ENCODE data around the gene BCAS3. TPM values are rescaled to one million over a fixed set of nuclear protein-coding genes. Genes with fewer than 3 reads are reported as not detected.

The BCAS3 gene
- total RNA-seq, 1 experiment from 2014 or later = 9.3 TPM

GRCh38 chr17:61289408-61290385, 612.0 kb downstream of the BCAS3 start:
- no peak for DNase-seq (ENCODE audit: low read depth)

- peak; percentile 44 for DNase-seq (ENCODE audit: low read depth)
These were observed 614.0 kb downstream of the BCAS3 start for GRCh38 chr17:61291451-61292285.

GRCh38 chr17:61294286-61294685, 616.6 kb downstream of the BCAS3 start:
- DNase-seq (ENCODE audit: low read depth) = no peak

- peak; percentile 78 for DNase-seq (ENCODE audit: low read depth)
These were observed 617.1 kb downstream of the BCAS3 start for GRCh38 chr17:61294777-61295176.

GRCh38 chr17:61296058-61296457, 618.4 kb downstream of the BCAS3 start:
- DNase-seq (ENCODE audit: low read depth) = no peak

- DNase-seq (ENCODE audit: low read depth) = no peak
These were observed 622.2 kb downstream of the BCAS3 start for GRCh38 chr17:61299517-61300513.

GRCh38 chr17:61302953-61303816, 625.5 kb downstream of the BCAS3 start:
- DNase-seq (ENCODE audit: low read depth) = no peak

GRCh38 chr17:61303817-61304096, 626.1 kb downstream of the BCAS3 start:
- DNase-seq (ENCODE audit: low read depth) = no peak

- no peak for DNase-seq (ENCODE audit: low read depth)
These were observed 627.4 kb downstream of the BCAS3 start for GRCh38 chr17:61305024-61305423.

GRCh38 chr17:61306003-61306402, 628.4 kb downstream of the BCAS3 start:
- DNase-seq (ENCODE audit: low read depth) = no peak

GRCh38 chr17:61307905-61308886, 630.5 kb downstream of the BCAS3 start:
- peak; percentile 90 for DNase-seq (ENCODE audit: low read depth)

- peak; percentile 81 for DNase-seq (ENCODE audit: low read depth)
These were observed 632.0 kb downstream of the BCAS3 start for GRCh38 chr17:61309362-61310256.

GRCh38 chr17:61310590-61310989, 632.9 kb downstream of the BCAS3 start:
- DNase-seq (ENCODE audit: low read depth) = peak; percentile 65

- DNase-seq (ENCODE audit: low read depth) = no peak
These were observed 635.0 kb downstream of the BCAS3 start for GRCh38 chr17:61312406-61313295.

- DNase-seq (ENCODE audit: low read depth) = no peak
These were observed 636.0 kb downstream of the BCAS3 start for GRCh38 chr17:61313461-61314326.
